ENCODE measurements around the gene SPI1.

DNA sequence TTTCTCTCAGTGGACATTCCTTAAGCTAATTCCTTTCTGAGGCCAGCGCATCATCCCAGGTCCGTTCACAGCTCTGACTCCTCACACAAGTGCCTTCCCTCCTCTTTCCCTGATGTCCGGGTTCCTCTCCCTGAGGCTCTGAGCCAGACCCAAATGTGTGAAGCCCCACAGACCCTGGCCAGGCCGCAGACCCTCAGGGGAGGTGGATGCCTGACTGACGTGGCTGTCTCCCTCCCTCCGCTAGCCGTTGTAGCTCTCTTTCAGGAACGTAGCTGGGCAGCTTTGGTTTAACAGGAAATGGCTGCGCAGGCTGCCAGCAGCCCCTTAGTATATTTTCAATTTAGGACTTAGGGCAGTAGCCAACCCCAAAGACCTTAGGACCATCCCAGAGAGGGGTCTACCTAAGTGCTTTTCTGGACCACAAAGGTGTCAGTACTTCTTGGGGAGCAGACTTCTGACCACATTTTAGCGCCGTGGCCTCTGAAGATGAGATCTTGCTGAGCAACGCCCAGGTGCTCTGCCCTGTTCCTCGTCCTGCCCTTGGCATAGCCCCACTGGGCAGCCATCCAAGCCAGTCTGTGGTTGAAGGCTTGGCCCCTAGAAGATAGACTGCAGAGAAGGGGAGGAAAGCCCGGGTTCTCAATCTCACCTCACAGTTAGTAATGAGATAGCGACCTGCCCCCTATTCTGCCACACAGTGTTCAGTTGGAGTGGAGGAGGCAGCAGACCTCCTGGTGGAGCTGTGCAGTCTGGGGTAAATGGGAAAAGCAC is 52.9 kb downstream of the SPI1 start:
- TF ChIP-seq, protein P1, sequence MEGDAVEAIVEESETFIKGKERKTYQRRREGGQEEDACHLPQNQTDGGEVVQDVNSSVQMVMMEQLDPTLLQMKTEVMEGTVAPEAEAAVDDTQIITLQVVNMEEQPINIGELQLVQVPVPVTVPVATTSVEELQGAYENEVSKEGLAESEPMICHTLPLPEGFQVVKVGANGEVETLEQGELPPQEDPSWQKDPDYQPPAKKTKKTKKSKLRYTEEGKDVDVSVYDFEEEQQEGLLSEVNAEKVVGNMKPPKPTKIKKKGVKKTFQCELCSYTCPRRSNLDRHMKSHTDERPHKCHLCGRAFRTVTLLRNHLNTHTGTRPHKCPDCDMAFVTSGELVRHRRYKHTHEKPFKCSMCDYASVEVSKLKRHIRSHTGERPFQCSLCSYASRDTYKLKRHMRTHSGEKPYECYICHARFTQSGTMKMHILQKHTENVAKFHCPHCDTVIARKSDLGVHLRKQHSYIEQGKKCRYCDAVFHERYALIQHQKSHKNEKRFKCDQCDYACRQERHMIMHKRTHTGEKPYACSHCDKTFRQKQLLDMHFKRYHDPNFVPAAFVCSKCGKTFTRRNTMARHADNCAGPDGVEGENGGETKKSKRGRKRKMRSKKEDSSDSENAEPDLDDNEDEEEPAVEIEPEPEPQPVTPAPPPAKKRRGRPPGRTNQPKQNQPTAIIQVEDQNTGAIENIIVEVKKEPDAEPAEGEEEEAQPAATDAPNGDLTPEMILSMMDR (conservative IDR thresholded peaks at IDR 0.05; ENCODE audit: low read length), result no peak
- no peak for TF ChIP-seq EZH2phosphoT487 (IDR thresholded peaks at IDR 0.05; ENCODE audit: borderline replicate concordance, low read depth, low read length)
